GM23338 (cell line): ENCODE measurements around the gene SLK. TPM values are rescaled to one million over a fixed set of nuclear protein-coding genes. Genes with fewer than 3 reads are reported as not detected.

Experiments used
- ATAC-seq: fragments of 200-7000 bp; cut with Tn5 transposase; 3 replicates; pipeline ENCODE4 v1.9.1; 2020
- DNase-seq: peaks from one replicate; pipeline ENCODE4 v3.0.0-alpha.2; 2015; ENCODE audit warnings: low spot score
- H2AFZ ChIP-seq: fragments of 200-600 bp; sonication (generic); 2 replicates; pipeline ENCODE4 v1.8.0; 2016; ENCODE audit warnings: antibody characterized with exemption, mild to moderate bottlenecking, moderate library complexity
- H3F3A ChIP-seq: fragments of 200-600 bp; sonication (generic); replicated peaks from 2 replicates; pipeline ENCODE4 v1.8.0; 2017; ENCODE audit warnings: antibody characterized with exemption, mixed run types, low read depth
- H3K27ac ChIP-seq: fragments of 200-600 bp; sonication (generic); 2 replicates; pipeline ENCODE4 v1.6.1; 2016; ENCODE audit warnings: low read depth
- H3K27me3 ChIP-seq: fragments of 200-600 bp; sonication (generic); 2 replicates; pipeline ENCODE4 v1.8.0; 2016; ENCODE audit warnings: mild to moderate bottlenecking, mixed run types, moderate library complexity; ENCODE audit not compliant: insufficient read depth
- H3K36me3 ChIP-seq: fragments of 200-600 bp; sonication (generic); 2 replicates; pipeline ENCODE4 v1.8.0; 2016; ENCODE audit warnings: mild to moderate bottlenecking; ENCODE audit not compliant: insufficient read depth
- H3K4me1 ChIP-seq: fragments of 200-600 bp; sonication (generic); 2 replicates; pipeline ENCODE4 v1.8.0; 2016; ENCODE audit warnings: mild to moderate bottlenecking, moderate library complexity; ENCODE audit not compliant: insufficient read depth
- H3K4me2 ChIP-seq: fragments of 200-600 bp; sonication (generic); 2 replicates; pipeline ENCODE4 v1.7.1; 2017; ENCODE audit warnings: mixed run types
- H3K4me3 ChIP-seq: fragments of 200-600 bp; sonication (generic); 2 replicates; pipeline ENCODE4 v1.6.1; 2016; ENCODE audit warnings: mixed run types
- H3K79me2 ChIP-seq: fragments of 200-600 bp; sonication (generic); replicated peaks from 2 replicates; pipeline ENCODE4 v1.8.0; 2017; ENCODE audit warnings: mild to moderate bottlenecking; ENCODE audit not compliant: insufficient read depth
- H3K9me2 ChIP-seq: fragments of 200-600 bp; sonication (generic); 2 replicates; pipeline ENCODE4 v1.8.0; 2017; ENCODE audit not compliant: insufficient read depth
- H4K20me1 ChIP-seq: fragments of 200-600 bp; sonication (generic); replicated peaks from 2 replicates; pipeline ENCODE4 v1.8.0; 2017; ENCODE audit warnings: mild to moderate bottlenecking; ENCODE audit not compliant: insufficient read depth
- H3K27ac Mint-ChIP-seq: 2 replicates; pipeline ENCODE4 v1.8.0; 2020; ENCODE audit warnings: inconsistent platforms, mild to moderate bottlenecking, moderate library complexity, mixed read lengths
- H3K27me3 Mint-ChIP-seq: 3 replicates; pipeline ENCODE4 v1.8.0; 2022; ENCODE audit warnings: low read depth, mild to moderate bottlenecking, moderate library complexity, mixed read lengths, inconsistent platforms; ENCODE audit not compliant: insufficient read depth, poor library complexity
- H3K36me3 Mint-ChIP-seq: 3 replicates; pipeline ENCODE4 v1.8.0; 2021; ENCODE audit warnings: low read depth, mild to moderate bottlenecking, inconsistent platforms, moderate library complexity, mixed read lengths
- H3K4me1 Mint-ChIP-seq: 3 replicates; pipeline ENCODE4 v1.8.0; 2020; ENCODE audit warnings: mild to moderate bottlenecking, inconsistent platforms, mixed read lengths
- H3K4me3 Mint-ChIP-seq: 3 replicates; pipeline ENCODE4 v1.8.0; 2021; ENCODE audit warnings: moderate library complexity, mild to moderate bottlenecking, inconsistent platforms, mixed read lengths
- H3K9me3 Mint-ChIP-seq: 3 replicates; pipeline ENCODE4 v1.8.0; 2020; ENCODE audit warnings: moderate library complexity, mild to moderate bottlenecking, inconsistent platforms, mixed read lengths
- CREB1 ChIP-seq: fragments of 250-450 bp; sonication (Bioruptor Pico); IDR thresholded peaks from 2 replicates; pipeline ENCODE4 v1.5.0; 2020; ENCODE audit warnings: low read depth, mild to moderate bottlenecking, moderate library complexity
- EZH2 ChIP-seq: fragments of 200-600 bp; sonication (generic); IDR thresholded peaks from one replicate; pipeline ENCODE4 v1.8.0; 2017; ENCODE audit warnings: antibody characterized with exemption, mild to moderate bottlenecking, low read depth; ENCODE audit not compliant: unreplicated experiment
- EZH2phosphoT487 ChIP-seq: fragments of 200-600 bp; sonication (generic); IDR thresholded peaks from one replicate; pipeline ENCODE4 v1.8.1; 2018; ENCODE audit warnings: antibody characterized with exemption; ENCODE audit not compliant: unreplicated experiment
- JUNB ChIP-seq: IDR thresholded peaks from one replicate; pipeline ENCODE4 v1.6.1; 2016; ENCODE audit warnings: antibody characterized with exemption; ENCODE audit not compliant: unreplicated experiment
- NANOG ChIP-seq: IDR thresholded peaks from 2 replicates; pipeline ENCODE4 v1.6.1; 2016; ENCODE audit warnings: antibody characterized with exemption, borderline replicate concordance
- POLR2AphosphoS5 ChIP-seq: IDR thresholded peaks from 2 replicates; pipeline ENCODE4 v1.6.1; 2016; ENCODE audit warnings: antibody characterized with exemption, low read depth
- REST ChIP-seq: IDR thresholded peaks from one replicate; pipeline ENCODE4 v1.6.1; 2018; ENCODE audit warnings: antibody characterized with exemption; ENCODE audit not compliant: unreplicated experiment
- STAT1 ChIP-seq: IDR thresholded peaks from one replicate; pipeline ENCODE4 v1.6.1; 2016; ENCODE audit warnings: antibody characterized with exemption; ENCODE audit not compliant: unreplicated experiment
- ZNF114 ChIP-seq: fragments of 250-450 bp; sonication (Bioruptor Pico); IDR thresholded peaks from 2 replicates; pipeline ENCODE4 v1.5.0; 2020; ENCODE audit warnings: mild to moderate bottlenecking, moderate library complexity
- ZNF331 ChIP-seq: fragments of 250-450 bp; sonication (Bioruptor Pico); IDR thresholded peaks from 2 replicates; pipeline ENCODE4 v1.5.0; 2020; ENCODE audit warnings: low read depth, mild to moderate bottlenecking, moderate library complexity
- ZNF462 ChIP-seq: fragments of 250-450 bp; sonication (Bioruptor Pico); IDR thresholded peaks from 2 replicates; pipeline ENCODE4 v1.5.0; 2020; ENCODE audit warnings: mild to moderate bottlenecking, moderate library complexity
- polyA plus RNA-seq: library from polyadenylated mRNA; unstranded; fragments of >200 nt; fragmentation: Nextera tagmentation; extraction: Ambion mirVana; gene quantifications from 2 replicates; pipeline ENCODE4 v1.2.1, GENCODE V29; 2016
- total RNA-seq: library from RNA; depleted of rRNA; stranded (reverse); fragments of >200 nt; shearing (Covaris generic); gene quantifications from 2 replicates; pipeline ENCODE4 v1.2.3, GENCODE V29; 2014
- TF ChIP-seq, protein P1 (sequence below), 2 experiments: fragments of 200-600 bp in 1 of 2; sonication (generic) in 1 of 2; conservative IDR thresholded peaks; 2 replicates each; pipeline versions ENCODE4 v1.5.1 to v1.6.1; 2016 to 2017; ENCODE audit warnings: antibody characterized with exemption in 2 of 2, low read depth in 2 of 2, mild to moderate bottlenecking in 2 of 2, moderate library complexity in 1 of 2
- TF ChIP-seq, protein P2 (sequence below): IDR thresholded peaks from 2 replicates; pipeline ENCODE4 v1.6.1; 2016; ENCODE audit warnings: antibody characterized with exemption

SLK gene
- total and polyA plus RNA-seq, 2 experiments from 2014 or later: 8.4 to 21.5 TPM

GRCh38 chr10:103922659-103923058 lies 44.3 kb upstream of the SLK start:
- Histone ChIP-seq H3K27me3 (no peaks in the 10 kb centered on the region), H3K4me3 (no peak overlapping the region), H3K4me1 (peaks cover 9% of the 10 kb centered on the region), H2AFZ (no peak overlapping the region), H3K36me3 (no peaks in the 10 kb centered on the region), H3F3A (peaks cover 7% of the 10 kb centered on the region; the same call in 1 of the 2 replicates), H3K9me2 (no peaks in the 10 kb centered on the region), H4K20me1 (no peaks in the 10 kb centered on the region), H3K79me2 (no peaks in the 10 kb centered on the region), H3K27ac (no peak overlapping the region), H3K4me2 (no peak overlapping the region)
- TF ChIP-seq NANOG (no peak), POLR2AphosphoS5 (no peak), REST (no peak), EZH2 (no peak), ZNF331 (no peak), CREB1 (no peak), ZNF462 (no peak), STAT1 (no peak), EZH2phosphoT487 (no peak), JUNB (no peak), ZNF114 (CRISPR knock-in tag) (no peak)
- TF ChIP-seq, protein P1, sequence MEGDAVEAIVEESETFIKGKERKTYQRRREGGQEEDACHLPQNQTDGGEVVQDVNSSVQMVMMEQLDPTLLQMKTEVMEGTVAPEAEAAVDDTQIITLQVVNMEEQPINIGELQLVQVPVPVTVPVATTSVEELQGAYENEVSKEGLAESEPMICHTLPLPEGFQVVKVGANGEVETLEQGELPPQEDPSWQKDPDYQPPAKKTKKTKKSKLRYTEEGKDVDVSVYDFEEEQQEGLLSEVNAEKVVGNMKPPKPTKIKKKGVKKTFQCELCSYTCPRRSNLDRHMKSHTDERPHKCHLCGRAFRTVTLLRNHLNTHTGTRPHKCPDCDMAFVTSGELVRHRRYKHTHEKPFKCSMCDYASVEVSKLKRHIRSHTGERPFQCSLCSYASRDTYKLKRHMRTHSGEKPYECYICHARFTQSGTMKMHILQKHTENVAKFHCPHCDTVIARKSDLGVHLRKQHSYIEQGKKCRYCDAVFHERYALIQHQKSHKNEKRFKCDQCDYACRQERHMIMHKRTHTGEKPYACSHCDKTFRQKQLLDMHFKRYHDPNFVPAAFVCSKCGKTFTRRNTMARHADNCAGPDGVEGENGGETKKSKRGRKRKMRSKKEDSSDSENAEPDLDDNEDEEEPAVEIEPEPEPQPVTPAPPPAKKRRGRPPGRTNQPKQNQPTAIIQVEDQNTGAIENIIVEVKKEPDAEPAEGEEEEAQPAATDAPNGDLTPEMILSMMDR (conservative IDR thresholded peaks at IDR 0.05; ENCODE audit: low read depth in 2 of 2): no peak
- TF ChIP-seq, protein P2, sequence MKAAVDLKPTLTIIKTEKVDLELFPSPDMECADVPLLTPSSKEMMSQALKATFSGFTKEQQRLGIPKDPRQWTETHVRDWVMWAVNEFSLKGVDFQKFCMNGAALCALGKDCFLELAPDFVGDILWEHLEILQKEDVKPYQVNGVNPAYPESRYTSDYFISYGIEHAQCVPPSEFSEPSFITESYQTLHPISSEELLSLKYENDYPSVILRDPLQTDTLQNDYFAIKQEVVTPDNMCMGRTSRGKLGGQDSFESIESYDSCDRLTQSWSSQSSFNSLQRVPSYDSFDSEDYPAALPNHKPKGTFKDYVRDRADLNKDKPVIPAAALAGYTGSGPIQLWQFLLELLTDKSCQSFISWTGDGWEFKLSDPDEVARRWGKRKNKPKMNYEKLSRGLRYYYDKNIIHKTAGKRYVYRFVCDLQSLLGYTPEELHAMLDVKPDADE: no peak
- H3K36me3 Mint-ChIP-seq: no peaks in the 10 kb centered on the region
- no peak for ATAC-seq
- no peak for DNase-seq
- no peak overlapping the region for H3K4me3 Mint-ChIP-seq
- no peak overlapping the region for H3K27ac Mint-ChIP-seq
- peaks cover 8% of the 10 kb centered on the region for H3K4me1 Mint-ChIP-seq
- H3K27me3 Mint-ChIP-seq: peaks cover 5% of the 10 kb centered on the region
- H3K9me3 Mint-ChIP-seq: no peaks in the 10 kb centered on the region
